ENCODE measurements around the gene FRMD3.
A peak's percentile ranks its signal among the peaks of the same experiment; 100 is the strongest.

Gene FRMD3

GRCh38 chr9:83538172-83538889 is at the start of gene FRMD3:
FRMD3 (minus strand) TSS chr9:83538401; CDS start chr9:83538231, 170 bp downstream.
- DNase-seq = no peak

GRCh38 chr9:83584995-83585394 is 46.8 kb upstream of the FRMD3 start:
- DNase-seq = no peak

GRCh38 chr9:83583151-83584014 is 45.2 kb upstream of the FRMD3 start:
- DNase-seq = peak; percentile 21

GRCh38 chr9:83582029-83582428 is 43.8 kb upstream of the FRMD3 start:
- no peak for DNase-seq

- no peak for DNase-seq
Measured at GRCh38 chr9:83574482-83574881, 36.3 kb upstream of the FRMD3 start.

GRCh38 chr9:83572524-83572923 is 34.3 kb upstream of the FRMD3 start:
- no peak for DNase-seq

GRCh38 chr9:83570359-83570758 is 32.2 kb upstream of the FRMD3 start:
- no peak for DNase-seq

- DNase-seq = no peak
Measured at GRCh38 chr9:83569326-83569725, 31.1 kb upstream of the FRMD3 start.

GRCh38 chr9:83563360-83563759 is 25.2 kb upstream of the FRMD3 start:
- no peak for DNase-seq

GRCh38 chr9:83560169-83560826 is 22.1 kb upstream of the FRMD3 start:
- DNase-seq = no peak

- no peak for DNase-seq
Measured at GRCh38 chr9:83557771-83558170, 19.6 kb upstream of the FRMD3 start.

GRCh38 chr9:83557317-83557716 is 19.1 kb upstream of the FRMD3 start:
- DNase-seq = no peak

- DNase-seq = no peak
Measured at GRCh38 chr9:83554278-83554677, 16.1 kb upstream of the FRMD3 start.

GRCh38 chr9:83544002-83544698 is 5.9 kb upstream of the FRMD3 start:
- DNase-seq = peak; percentile 39

- DNase-seq = no peak
Measured at GRCh38 chr9:83538890-83539238, 663 bp upstream of the FRMD3 start.

- DNase-seq = no peak
Measured at GRCh38 chr9:83537331-83538171, 650 bp downstream of the FRMD3 start.

GRCh38 chr9:83536332-83536731 is 1.9 kb downstream of the FRMD3 start:
- no peak for DNase-seq

GRCh38 chr9:83535736-83536135 is 2.5 kb downstream of the FRMD3 start:
- no peak for DNase-seq

- no peak for DNase-seq
Measured at GRCh38 chr9:83533296-83533695, 4.9 kb downstream of the FRMD3 start.

GRCh38 chr9:83526901-83527300 is 11.3 kb downstream of the FRMD3 start:
- DNase-seq = no peak

GRCh38 chr9:83526211-83526610 is 12.0 kb downstream of the FRMD3 start:
- no peak for DNase-seq

- no peak for DNase-seq
Measured at GRCh38 chr9:83523684-83524083, 14.5 kb downstream of the FRMD3 start.
